Sigmoid colon (tissue), 7 donors: ENCODE results near the gene TEK. TPM values are rescaled to one million over a fixed set of nuclear protein-coding genes. Genes with fewer than 3 reads are reported as not detected.

Experiments
- DNase-seq: peaks from one replicate; pipeline ENCODE4 v3.0.0-alpha.2; 2019
- H3K27ac ChIP-seq, 4 donors: fragments of 200-600 bp; sonication (generic); one replicate each; pipeline ENCODE4 v1.5.1; 2016 to 2019; ENCODE audit warnings: mild to moderate bottlenecking in 1 of 4
- H3K27me3 ChIP-seq, 3 donors: fragments of 200-600 bp; sonication (generic); one replicate each; pipeline ENCODE4 v1.5.1; 2019; ENCODE audit warnings: mild to moderate bottlenecking in 1 of 3
- H3K36me3 ChIP-seq, 4 donors: fragments of 200-600 bp; sonication (generic); one replicate each; pipeline ENCODE4 v1.5.1; 2016 to 2019
- H3K4me1 ChIP-seq, 4 donors: fragments of 200-600 bp; sonication (generic); one replicate each; pipeline ENCODE4 v1.5.1; 2017 to 2019
- H3K4me3 ChIP-seq, 4 donors: fragments of 200-600 bp; sonication (generic); one replicate each; pipeline ENCODE4 v1.5.1; 2017 to 2019; ENCODE audit warnings: mild to moderate bottlenecking in 2 of 4, moderate library complexity in 1 of 4
- H3K9me3 ChIP-seq, 4 donors: fragments of 200-600 bp in 3 of 4; sonication (generic) in 3 of 4; one replicate each; pipeline versions ENCODE4 v1.5.1 to v1.6.1; 2013 to 2019
- CTCF ChIP-seq, 4 experiments: fragments of 450-650 bp in 3 of 4; fragments of 200-600 bp in 1 of 4; IDR thresholded peaks; one replicate each; pipeline ENCODE4 v1.5.1; 2016 to 2019; ENCODE audit warnings: antibody characterized with exemption in 4 of 4, mild to moderate bottlenecking in 3 of 4, moderate library complexity in 2 of 4
- EP300 ChIP-seq, 4 donors: sonication (generic); formaldehyde crosslinking; IDR thresholded peaks; one replicate each; pipeline ENCODE4 v1.6.1; 2017; ENCODE audit warnings: antibody characterized with exemption in 4 of 4
- POLR2A ChIP-seq, 2 donors: fragments of 450-650 bp; IDR thresholded peaks; one replicate each; pipeline ENCODE4 v1.6.1; 2016; ENCODE audit warnings: antibody characterized with exemption in 2 of 2, mild to moderate bottlenecking in 2 of 2, moderate library complexity in 2 of 2
- POLR2AphosphoS5 ChIP-seq, 4 donors: sonication (generic); formaldehyde crosslinking; IDR thresholded peaks; one replicate each; pipeline ENCODE4 v1.6.1; 2017; ENCODE audit warnings: antibody characterized with exemption in 4 of 4
- WGBS, 2 donors: extraction: QIAGEN DNeasy Blood & Tissue Kit; methylation state at CpG; one replicate each; pipeline ENCODE4 v1.1.7; 2013; 5-methylcytosine and 5-hydroxymethylcytosine counted together
- intact Hi-C: fragments of 100-400 bp; cut with DNase I; formaldehyde crosslinking; loops from one replicate; pipeline ENCODE4 v1.15.1; 2023
- polyA plus RNA-seq, 3 donors: library from polyadenylated mRNA; stranded (reverse); fragments of 200-250 nt; gene quantifications; one replicate each; pipeline ENCODE4 v1.2.3, GENCODE V29; 2013
- total RNA-seq, 4 donors: library from RNA; depleted of rRNA; stranded (reverse); fragments of >200 nt; gene quantifications; one replicate each; pipeline ENCODE4 v1.1.0, GENCODE V29; 2016
- donor health status: healthy with polysubstance abuse.
- donor health status: Bipolar disorder and iron deficiency.
- donor health status: healthy.

The TEK gene
- total and polyA plus RNA-seq, 7 donors, result 0.23 to 11.1 (median 5.8) TPM

- WGBS, 2 donors, result 67 to 77% methylated on average over 4 of the region's 4 CpGs
- DNase-seq, result no peak
- H3K27me3 ChIP-seq, result no peaks in the 10 kb centered on the region
- no peaks in the 10 kb centered on the region for H3K9me3 ChIP-seq
- H3K36me3 ChIP-seq, result no peaks in the 10 kb centered on the region
- no peaks in the 10 kb centered on the region for H3K4me1 ChIP-seq
- H3K4me3 ChIP-seq, result no peak overlapping the region
- no peak overlapping the region for H3K27ac ChIP-seq
- TF ChIP-seq CTCF (IDR thresholded peaks at IDR 0.05) (no peak), POLR2AphosphoS5 (IDR thresholded peaks at IDR 0.05) (no peak), POLR2A (IDR thresholded peaks at IDR 0.05) (no peak), EP300 (IDR thresholded peaks at IDR 0.05) (no peak)
- intact Hi-C loops, result no loop called here
Observed at GRCh38 chr9:27261517-27262211, 152.6 kb downstream of the TEK start.

GRCh38 chr9:27272103-27272502, 163.1 kb downstream of the TEK start:
- Histone ChIP-seq H3K36me3 (no peaks in the 10 kb centered on the region), H3K4me1 (peaks cover 0 to 11% (median 5%) of the 10 kb centered on the region in 4 donors), H3K9me3 (no peaks in the 10 kb centered on the region), H3K4me3 (no peak overlapping the region), H3K27ac (no peak overlapping the region), H3K27me3 (no peaks in the 10 kb centered on the region)
- TF ChIP-seq POLR2AphosphoS5 (IDR thresholded peaks at IDR 0.05) (no peak), POLR2A (IDR thresholded peaks at IDR 0.05) (no peak), EP300 (IDR thresholded peaks at IDR 0.05) (no peak), CTCF (IDR thresholded peaks at IDR 0.05) (no peak)
- WGBS, 2 donors, result 96% methylated on average over 2 of the region's 2 CpGs
- DNase-seq, result no peak
- intact Hi-C loops, result no loop called here

GRCh38 chr9:27273186-27273585, 164.2 kb downstream of the TEK start:
- Histone ChIP-seq H3K36me3 (no peaks in the 10 kb centered on the region), H3K27me3 (no peaks in the 10 kb centered on the region), H3K4me3 (no peak overlapping the region), H3K27ac (no peak overlapping the region), H3K4me1 (peaks cover 0 to 11% (median 5%) of the 10 kb centered on the region in 4 donors), H3K9me3 (no peaks in the 10 kb centered on the region)
- no peak for TF ChIP-seq POLR2AphosphoS5 (IDR thresholded peaks at IDR 0.05)
- no peak for TF ChIP-seq POLR2A (IDR thresholded peaks at IDR 0.05)
- TF ChIP-seq CTCF (IDR thresholded peaks at IDR 0.05), result no peak
- TF ChIP-seq EP300 (IDR thresholded peaks at IDR 0.05), result no peak
- 77 to 87% methylated on average over 1 of the region's 1 CpG for WGBS, 2 donors
- no peak for DNase-seq
- intact Hi-C loops, result no loop called here

DNA sequence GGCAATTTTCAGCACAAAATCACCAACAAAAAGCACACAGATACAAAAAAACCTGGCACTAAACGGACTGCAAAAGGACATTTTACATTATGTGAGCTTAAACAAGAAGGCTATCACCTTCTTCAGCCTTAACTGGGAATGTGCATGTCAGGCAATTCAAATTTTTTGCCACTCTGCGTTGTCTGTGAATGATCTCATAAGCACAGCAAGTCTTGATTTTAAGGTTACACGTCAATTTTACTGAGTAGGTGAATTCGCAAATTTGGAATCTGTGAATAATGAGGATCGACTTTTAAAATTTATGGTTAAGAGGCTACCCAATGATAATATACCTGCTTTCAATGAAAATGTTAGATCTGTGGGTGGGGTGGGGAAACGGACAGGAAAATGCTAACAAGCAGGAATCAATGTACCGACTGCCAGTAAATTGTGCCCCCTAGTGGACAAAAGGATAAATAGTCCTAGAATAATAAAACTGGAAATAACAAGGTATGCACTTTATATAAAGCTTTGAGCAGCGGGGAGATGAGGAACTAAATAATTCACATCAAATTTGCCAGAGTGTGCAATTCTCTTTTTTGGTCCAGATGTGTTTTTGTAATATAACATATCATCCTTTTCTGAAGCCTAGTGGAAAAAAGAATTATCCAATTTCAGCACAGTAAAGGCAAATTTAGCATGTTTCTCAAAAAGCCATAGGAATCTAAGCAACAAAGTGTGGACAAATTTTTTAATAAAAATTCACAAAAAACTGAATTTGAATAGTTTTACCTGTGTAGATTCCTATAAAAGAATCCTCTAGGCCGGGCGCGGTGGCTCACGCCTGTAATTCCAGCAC, 167.4 kb downstream of the TEK start:
- intact Hi-C loops, result loop anchor here (1.0 kb wide), 1 partner anchor 243 kb away; no protein-coding TSS in a partner anchor
- Histone ChIP-seq H3K27me3 (no peaks in the 10 kb centered on the region), H3K4me3 (peak overlapping the region in 2 of 4 donors; percentile 13 to 22), H3K9me3 (no peaks in the 10 kb centered on the region), H3K4me1 (peaks cover 0 to 11% (median 8%) of the 10 kb centered on the region in 4 donors), H3K27ac (no peak overlapping the region), H3K36me3 (no peaks in the 10 kb centered on the region)
- no peak for DNase-seq
- TF ChIP-seq CTCF (IDR thresholded peaks at IDR 0.05), result peak; percentile 52 to 80 (median 71)
- no peak for TF ChIP-seq POLR2A (IDR thresholded peaks at IDR 0.05)
- no peak for TF ChIP-seq EP300 (IDR thresholded peaks at IDR 0.05)
- WGBS, 2 donors, result 34 to 46% methylated on average over 12 of the region's 12 CpGs
